ENCODE measurements around the gene CHRM2.

GRCh38 chr7:136950331-136950730, 81.9 kb downstream of the CHRM2 start:
- TF ChIP-seq, protein P1, sequence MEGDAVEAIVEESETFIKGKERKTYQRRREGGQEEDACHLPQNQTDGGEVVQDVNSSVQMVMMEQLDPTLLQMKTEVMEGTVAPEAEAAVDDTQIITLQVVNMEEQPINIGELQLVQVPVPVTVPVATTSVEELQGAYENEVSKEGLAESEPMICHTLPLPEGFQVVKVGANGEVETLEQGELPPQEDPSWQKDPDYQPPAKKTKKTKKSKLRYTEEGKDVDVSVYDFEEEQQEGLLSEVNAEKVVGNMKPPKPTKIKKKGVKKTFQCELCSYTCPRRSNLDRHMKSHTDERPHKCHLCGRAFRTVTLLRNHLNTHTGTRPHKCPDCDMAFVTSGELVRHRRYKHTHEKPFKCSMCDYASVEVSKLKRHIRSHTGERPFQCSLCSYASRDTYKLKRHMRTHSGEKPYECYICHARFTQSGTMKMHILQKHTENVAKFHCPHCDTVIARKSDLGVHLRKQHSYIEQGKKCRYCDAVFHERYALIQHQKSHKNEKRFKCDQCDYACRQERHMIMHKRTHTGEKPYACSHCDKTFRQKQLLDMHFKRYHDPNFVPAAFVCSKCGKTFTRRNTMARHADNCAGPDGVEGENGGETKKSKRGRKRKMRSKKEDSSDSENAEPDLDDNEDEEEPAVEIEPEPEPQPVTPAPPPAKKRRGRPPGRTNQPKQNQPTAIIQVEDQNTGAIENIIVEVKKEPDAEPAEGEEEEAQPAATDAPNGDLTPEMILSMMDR (IDR thresholded peaks at IDR 0.05), result no peak
- TF ChIP-seq POLR2AphosphoS5 (IDR thresholded peaks at IDR 0.05; ENCODE audit: low read depth, low read length), result no peak
- no peak for TF ChIP-seq CHD2 (IDR thresholded peaks at IDR 0.05; ENCODE audit: low read length, partially characterized antibody)
- no peak for TF ChIP-seq GABPA (IDR thresholded peaks at IDR 0.05; ENCODE audit: low read depth)
- TF ChIP-seq, protein P2, sequence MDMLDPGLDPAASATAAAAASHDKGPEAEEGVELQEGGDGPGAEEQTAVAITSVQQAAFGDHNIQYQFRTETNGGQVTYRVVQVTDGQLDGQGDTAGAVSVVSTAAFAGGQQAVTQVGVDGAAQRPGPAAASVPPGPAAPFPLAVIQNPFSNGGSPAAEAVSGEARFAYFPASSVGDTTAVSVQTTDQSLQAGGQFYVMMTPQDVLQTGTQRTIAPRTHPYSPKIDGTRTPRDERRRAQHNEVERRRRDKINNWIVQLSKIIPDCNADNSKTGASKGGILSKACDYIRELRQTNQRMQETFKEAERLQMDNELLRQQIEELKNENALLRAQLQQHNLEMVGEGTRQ (IDR thresholded peaks at IDR 0.05; ENCODE audit: borderline replicate concordance, low read depth, low read length), result no peak
